ENCODE measurements around the gene FAM234B. TPM values are rescaled to one million over a fixed set of nuclear protein-coding genes. Genes with fewer than 3 reads are reported as not detected.
A peak's percentile ranks its signal among the peaks of the same experiment; 100 is the strongest.

FAM234B gene
- total and polyA plus RNA-seq, 2 experiments from 2014 or later, result 9.5 to 21.1 TPM

DNA sequence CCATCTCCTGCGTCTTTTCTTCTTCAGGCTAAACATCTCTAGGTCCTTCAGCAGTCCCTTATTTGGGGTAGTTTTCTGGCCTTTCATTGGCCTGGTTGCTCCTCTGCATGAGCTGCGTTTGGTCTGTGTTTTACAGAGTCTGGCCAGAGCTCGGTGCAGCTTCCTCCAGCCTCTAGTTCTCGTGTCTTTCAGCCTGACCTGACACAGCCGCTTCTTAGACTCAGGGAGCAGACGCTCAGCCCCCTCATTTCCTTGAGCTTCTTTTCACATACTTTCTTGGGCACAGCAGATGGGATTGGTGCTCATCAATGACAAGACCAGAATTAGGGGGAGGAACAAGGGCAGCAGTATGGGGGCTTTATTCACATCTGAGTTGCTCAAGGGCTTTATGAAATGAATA, 72.8 kb downstream of the FAM234B start:
- H3K27me3 ChIP-seq (ENCODE audit: insufficient read depth), result no peaks in the 10 kb centered on the region
- no peak overlapping the region for H3K4me3 ChIP-seq
- no peaks in the 10 kb centered on the region for H3K79me2 ChIP-seq (replicated peaks; ENCODE audit: insufficient read depth)
- H3F3A ChIP-seq (replicated peaks; ENCODE audit: low read depth), result no peaks in the 10 kb centered on the region
- Mint-ChIP-seq H3K9me3 (peaks cover 4% of the 10 kb centered on the region; the same call in 2 of the 3 replicates), H3K4me1 (peaks cover 25% of the 10 kb centered on the region), H3K27me3 (ENCODE audit: insufficient read depth, low read depth, poor library complexity) (peaks cover 6% of the 10 kb centered on the region), H3K27ac (no peak overlapping the region), H3K4me3 (no peak overlapping the region), H3K36me3 (ENCODE audit: low read depth) (peaks cover 3% of the 10 kb centered on the region; the same call in 2 of the 3 replicates)
- TF ChIP-seq ZNF462 (CRISPR knock-in tag; IDR thresholded peaks at IDR 0.05) (0 out of 2 replicates have a peak, but pooled peaks have one; percentile 35), NANOG (IDR thresholded peaks at IDR 0.05; ENCODE audit: borderline replicate concordance) (no peak)
- no peak overlapping the region for H2AFZ ChIP-seq
- H4K20me1 ChIP-seq (replicated peaks; ENCODE audit: insufficient read depth), result no peaks in the 10 kb centered on the region
- peaks cover 33% of the 10 kb centered on the region for H3K4me1 ChIP-seq (ENCODE audit: insufficient read depth)
- H3K9me2 ChIP-seq (ENCODE audit: insufficient read depth), result no peaks in the 10 kb centered on the region
- H3K4me2 ChIP-seq, result peak overlapping the region; percentile 36; the same call in 1 of the 2 replicates
- ATAC-seq (peak; percentile 47), DNase-seq (ENCODE audit: low spot score) (no peak)
- H3K36me3 ChIP-seq (ENCODE audit: insufficient read depth), result no peaks in the 10 kb centered on the region
- no peak overlapping the region for H3K27ac ChIP-seq (ENCODE audit: low read depth)

DNA sequence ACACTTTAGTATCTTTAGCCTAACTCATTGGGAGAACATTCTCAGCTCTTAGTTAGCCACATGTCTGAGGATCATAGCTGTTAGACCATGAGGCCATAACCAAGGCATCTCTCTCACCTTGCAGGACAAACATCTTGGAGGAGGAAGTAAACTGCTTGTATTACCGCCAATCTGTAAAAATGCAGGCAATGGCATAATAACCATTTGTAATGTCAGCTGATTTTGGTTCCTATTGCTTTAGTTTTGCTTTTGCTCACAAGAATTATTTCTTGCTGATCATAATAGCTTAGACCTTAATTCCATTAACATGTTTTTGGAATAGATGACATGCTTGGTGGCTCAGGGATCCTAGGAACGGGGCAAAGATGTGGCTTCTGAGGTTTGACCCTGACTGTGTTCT, 75.6 kb downstream of the FAM234B start:
- Histone ChIP-seq H3K4me2 (no peak overlapping the region), H3F3A (replicated peaks; ENCODE audit: low read depth) (no peaks in the 10 kb centered on the region), H4K20me1 (replicated peaks; ENCODE audit: insufficient read depth) (no peaks in the 10 kb centered on the region), H2AFZ (no peak overlapping the region), H3K4me3 (no peak overlapping the region), H3K27ac (ENCODE audit: low read depth) (no peak overlapping the region), H3K9me2 (ENCODE audit: insufficient read depth) (peaks cover 7% of the 10 kb centered on the region; the same call in 1 of the 2 replicates), H3K27me3 (ENCODE audit: insufficient read depth) (no peaks in the 10 kb centered on the region), H3K79me2 (replicated peaks; ENCODE audit: insufficient read depth) (no peaks in the 10 kb centered on the region), H3K4me1 (ENCODE audit: insufficient read depth) (peaks cover 23% of the 10 kb centered on the region), H3K36me3 (ENCODE audit: insufficient read depth) (no peaks in the 10 kb centered on the region)
- Mint-ChIP-seq H3K27ac (no peak overlapping the region), H3K4me3 (no peak overlapping the region), H3K36me3 (ENCODE audit: low read depth) (no peaks in the 10 kb centered on the region), H3K9me3 (no peaks in the 10 kb centered on the region), H3K27me3 (ENCODE audit: insufficient read depth, low read depth, poor library complexity) (peaks cover 6% of the 10 kb centered on the region), H3K4me1 (peaks cover 16% of the 10 kb centered on the region)
- DNase-seq (ENCODE audit: low spot score), result no peak
- ATAC-seq, result no peak
- TF ChIP-seq POLR2AphosphoS5 (IDR thresholded peaks at IDR 0.05; ENCODE audit: low read depth) (no peak), NANOG (IDR thresholded peaks at IDR 0.05; ENCODE audit: borderline replicate concordance) (no peak), CREB1 (CRISPR knock-in tag; IDR thresholded peaks at IDR 0.05; ENCODE audit: low read depth) (no peak), STAT1 (IDR thresholded peaks at IDR 0.05; ENCODE audit: unreplicated experiment) (no peak), EZH2phosphoT487 (IDR thresholded peaks at IDR 0.05; ENCODE audit: unreplicated experiment) (no peak), JUNB (IDR thresholded peaks at IDR 0.05; ENCODE audit: unreplicated experiment) (no peak)
- TF ChIP-seq, protein P1, sequence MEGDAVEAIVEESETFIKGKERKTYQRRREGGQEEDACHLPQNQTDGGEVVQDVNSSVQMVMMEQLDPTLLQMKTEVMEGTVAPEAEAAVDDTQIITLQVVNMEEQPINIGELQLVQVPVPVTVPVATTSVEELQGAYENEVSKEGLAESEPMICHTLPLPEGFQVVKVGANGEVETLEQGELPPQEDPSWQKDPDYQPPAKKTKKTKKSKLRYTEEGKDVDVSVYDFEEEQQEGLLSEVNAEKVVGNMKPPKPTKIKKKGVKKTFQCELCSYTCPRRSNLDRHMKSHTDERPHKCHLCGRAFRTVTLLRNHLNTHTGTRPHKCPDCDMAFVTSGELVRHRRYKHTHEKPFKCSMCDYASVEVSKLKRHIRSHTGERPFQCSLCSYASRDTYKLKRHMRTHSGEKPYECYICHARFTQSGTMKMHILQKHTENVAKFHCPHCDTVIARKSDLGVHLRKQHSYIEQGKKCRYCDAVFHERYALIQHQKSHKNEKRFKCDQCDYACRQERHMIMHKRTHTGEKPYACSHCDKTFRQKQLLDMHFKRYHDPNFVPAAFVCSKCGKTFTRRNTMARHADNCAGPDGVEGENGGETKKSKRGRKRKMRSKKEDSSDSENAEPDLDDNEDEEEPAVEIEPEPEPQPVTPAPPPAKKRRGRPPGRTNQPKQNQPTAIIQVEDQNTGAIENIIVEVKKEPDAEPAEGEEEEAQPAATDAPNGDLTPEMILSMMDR (conservative IDR thresholded peaks at IDR 0.05; ENCODE audit: low read depth in 2 of 2), result no peak
- TF ChIP-seq, protein P2, sequence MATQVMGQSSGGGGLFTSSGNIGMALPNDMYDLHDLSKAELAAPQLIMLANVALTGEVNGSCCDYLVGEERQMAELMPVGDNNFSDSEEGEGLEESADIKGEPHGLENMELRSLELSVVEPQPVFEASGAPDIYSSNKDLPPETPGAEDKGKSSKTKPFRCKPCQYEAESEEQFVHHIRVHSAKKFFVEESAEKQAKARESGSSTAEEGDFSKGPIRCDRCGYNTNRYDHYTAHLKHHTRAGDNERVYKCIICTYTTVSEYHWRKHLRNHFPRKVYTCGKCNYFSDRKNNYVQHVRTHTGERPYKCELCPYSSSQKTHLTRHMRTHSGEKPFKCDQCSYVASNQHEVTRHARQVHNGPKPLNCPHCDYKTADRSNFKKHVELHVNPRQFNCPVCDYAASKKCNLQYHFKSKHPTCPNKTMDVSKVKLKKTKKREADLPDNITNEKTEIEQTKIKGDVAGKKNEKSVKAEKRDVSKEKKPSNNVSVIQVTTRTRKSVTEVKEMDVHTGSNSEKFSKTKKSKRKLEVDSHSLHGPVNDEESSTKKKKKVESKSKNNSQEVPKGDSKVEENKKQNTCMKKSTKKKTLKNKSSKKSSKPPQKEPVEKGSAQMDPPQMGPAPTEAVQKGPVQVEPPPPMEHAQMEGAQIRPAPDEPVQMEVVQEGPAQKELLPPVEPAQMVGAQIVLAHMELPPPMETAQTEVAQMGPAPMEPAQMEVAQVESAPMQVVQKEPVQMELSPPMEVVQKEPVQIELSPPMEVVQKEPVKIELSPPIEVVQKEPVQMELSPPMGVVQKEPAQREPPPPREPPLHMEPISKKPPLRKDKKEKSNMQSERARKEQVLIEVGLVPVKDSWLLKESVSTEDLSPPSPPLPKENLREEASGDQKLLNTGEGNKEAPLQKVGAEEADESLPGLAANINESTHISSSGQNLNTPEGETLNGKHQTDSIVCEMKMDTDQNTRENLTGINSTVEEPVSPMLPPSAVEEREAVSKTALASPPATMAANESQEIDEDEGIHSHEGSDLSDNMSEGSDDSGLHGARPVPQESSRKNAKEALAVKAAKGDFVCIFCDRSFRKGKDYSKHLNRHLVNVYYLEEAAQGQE (IDR thresholded peaks at IDR 0.05; ENCODE audit: unreplicated experiment), result no peak

Data from GM23338 (cell line).